ENCODE data around the gene CPA2. TPM values are rescaled to one million over a fixed set of nuclear protein-coding genes. Genes with fewer than 3 reads are reported as not detected.

The CPA2 gene
- total and polyA plus RNA-seq, 2 experiments from 2014 or later: not detected

- H2AFZ ChIP-seq: no peak overlapping the region
- Mint-ChIP-seq H3K27me3 (ENCODE audit: insufficient read depth, low read depth, poor library complexity) (peaks cover 13% of the 10 kb centered on the region), H3K4me1 (peaks cover 54% of the 10 kb centered on the region), H3K36me3 (ENCODE audit: low read depth) (no peaks in the 10 kb centered on the region), H3K9me3 (peaks cover 2% of the 10 kb centered on the region; the same call in 2 of the 3 replicates), H3K27ac (no peak overlapping the region; the same call in 1 of the 2 replicates), H3K4me3 (no peak overlapping the region)
- ATAC-seq (no peak), DNase-seq (ENCODE audit: low spot score) (no peak)
- peaks cover 15% of the 10 kb centered on the region; the same call in 1 of the 2 replicates for H3K9me2 ChIP-seq (ENCODE audit: insufficient read depth)
- H3K4me1 ChIP-seq (ENCODE audit: insufficient read depth): peaks cover 29% of the 10 kb centered on the region
- H4K20me1 ChIP-seq (replicated peaks; ENCODE audit: insufficient read depth): no peaks in the 10 kb centered on the region
- no peak overlapping the region for H3K4me3 ChIP-seq
- H3K4me2 ChIP-seq: no peak overlapping the region
- no peaks in the 10 kb centered on the region for H3K36me3 ChIP-seq (ENCODE audit: insufficient read depth)
- H3K79me2 ChIP-seq (replicated peaks; ENCODE audit: insufficient read depth): no peaks in the 10 kb centered on the region
- peaks cover 3% of the 10 kb centered on the region; the same call in 1 of the 2 replicates for H3F3A ChIP-seq (replicated peaks; ENCODE audit: low read depth)
- no peak for TF ChIP-seq JUNB (IDR thresholded peaks at IDR 0.05; ENCODE audit: unreplicated experiment)
- TF ChIP-seq ZNF114 (CRISPR knock-in tag; IDR thresholded peaks at IDR 0.05): no peak
- TF ChIP-seq, protein P1, sequence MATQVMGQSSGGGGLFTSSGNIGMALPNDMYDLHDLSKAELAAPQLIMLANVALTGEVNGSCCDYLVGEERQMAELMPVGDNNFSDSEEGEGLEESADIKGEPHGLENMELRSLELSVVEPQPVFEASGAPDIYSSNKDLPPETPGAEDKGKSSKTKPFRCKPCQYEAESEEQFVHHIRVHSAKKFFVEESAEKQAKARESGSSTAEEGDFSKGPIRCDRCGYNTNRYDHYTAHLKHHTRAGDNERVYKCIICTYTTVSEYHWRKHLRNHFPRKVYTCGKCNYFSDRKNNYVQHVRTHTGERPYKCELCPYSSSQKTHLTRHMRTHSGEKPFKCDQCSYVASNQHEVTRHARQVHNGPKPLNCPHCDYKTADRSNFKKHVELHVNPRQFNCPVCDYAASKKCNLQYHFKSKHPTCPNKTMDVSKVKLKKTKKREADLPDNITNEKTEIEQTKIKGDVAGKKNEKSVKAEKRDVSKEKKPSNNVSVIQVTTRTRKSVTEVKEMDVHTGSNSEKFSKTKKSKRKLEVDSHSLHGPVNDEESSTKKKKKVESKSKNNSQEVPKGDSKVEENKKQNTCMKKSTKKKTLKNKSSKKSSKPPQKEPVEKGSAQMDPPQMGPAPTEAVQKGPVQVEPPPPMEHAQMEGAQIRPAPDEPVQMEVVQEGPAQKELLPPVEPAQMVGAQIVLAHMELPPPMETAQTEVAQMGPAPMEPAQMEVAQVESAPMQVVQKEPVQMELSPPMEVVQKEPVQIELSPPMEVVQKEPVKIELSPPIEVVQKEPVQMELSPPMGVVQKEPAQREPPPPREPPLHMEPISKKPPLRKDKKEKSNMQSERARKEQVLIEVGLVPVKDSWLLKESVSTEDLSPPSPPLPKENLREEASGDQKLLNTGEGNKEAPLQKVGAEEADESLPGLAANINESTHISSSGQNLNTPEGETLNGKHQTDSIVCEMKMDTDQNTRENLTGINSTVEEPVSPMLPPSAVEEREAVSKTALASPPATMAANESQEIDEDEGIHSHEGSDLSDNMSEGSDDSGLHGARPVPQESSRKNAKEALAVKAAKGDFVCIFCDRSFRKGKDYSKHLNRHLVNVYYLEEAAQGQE (IDR thresholded peaks at IDR 0.05; ENCODE audit: unreplicated experiment): no peak
- no peak for TF ChIP-seq POLR2AphosphoS5 (IDR thresholded peaks at IDR 0.05; ENCODE audit: low read depth)
- no peak for TF ChIP-seq CREB1 (CRISPR knock-in tag; IDR thresholded peaks at IDR 0.05; ENCODE audit: low read depth)
- TF ChIP-seq EZH2 (IDR thresholded peaks at IDR 0.05; ENCODE audit: low read depth, unreplicated experiment): no peak
- TF ChIP-seq, protein P2, sequence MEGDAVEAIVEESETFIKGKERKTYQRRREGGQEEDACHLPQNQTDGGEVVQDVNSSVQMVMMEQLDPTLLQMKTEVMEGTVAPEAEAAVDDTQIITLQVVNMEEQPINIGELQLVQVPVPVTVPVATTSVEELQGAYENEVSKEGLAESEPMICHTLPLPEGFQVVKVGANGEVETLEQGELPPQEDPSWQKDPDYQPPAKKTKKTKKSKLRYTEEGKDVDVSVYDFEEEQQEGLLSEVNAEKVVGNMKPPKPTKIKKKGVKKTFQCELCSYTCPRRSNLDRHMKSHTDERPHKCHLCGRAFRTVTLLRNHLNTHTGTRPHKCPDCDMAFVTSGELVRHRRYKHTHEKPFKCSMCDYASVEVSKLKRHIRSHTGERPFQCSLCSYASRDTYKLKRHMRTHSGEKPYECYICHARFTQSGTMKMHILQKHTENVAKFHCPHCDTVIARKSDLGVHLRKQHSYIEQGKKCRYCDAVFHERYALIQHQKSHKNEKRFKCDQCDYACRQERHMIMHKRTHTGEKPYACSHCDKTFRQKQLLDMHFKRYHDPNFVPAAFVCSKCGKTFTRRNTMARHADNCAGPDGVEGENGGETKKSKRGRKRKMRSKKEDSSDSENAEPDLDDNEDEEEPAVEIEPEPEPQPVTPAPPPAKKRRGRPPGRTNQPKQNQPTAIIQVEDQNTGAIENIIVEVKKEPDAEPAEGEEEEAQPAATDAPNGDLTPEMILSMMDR (conservative IDR thresholded peaks at IDR 0.05; ENCODE audit: low read depth in 2 of 2): no peak
- no peaks in the 10 kb centered on the region for H3K27me3 ChIP-seq (ENCODE audit: insufficient read depth)
- no peak overlapping the region for H3K27ac ChIP-seq (ENCODE audit: low read depth)
Observed at GRCh38 chr7:130268463-130269317, 2.0 kb downstream of the CPA2 start.

DNA sequence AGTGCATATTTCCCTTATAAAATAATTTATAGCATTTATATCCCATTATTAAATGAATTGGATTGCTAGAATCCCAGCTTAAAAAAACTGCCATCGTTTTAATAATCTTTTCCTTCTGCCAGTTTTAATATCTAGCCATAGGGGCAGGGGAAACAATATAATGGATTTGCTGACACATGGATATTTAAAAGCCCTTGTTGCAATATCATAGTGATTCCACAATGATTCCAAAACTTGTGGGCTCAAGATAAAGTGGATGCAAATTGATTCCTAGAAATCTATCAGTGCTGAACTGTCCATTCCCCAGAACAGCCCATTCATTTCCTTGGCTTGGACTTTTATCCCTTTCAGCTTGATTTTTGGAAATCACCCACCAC, 2.6 kb downstream of the CPA2 start:
- Histone ChIP-seq H3K4me2 (no peak overlapping the region), H3K27me3 (ENCODE audit: insufficient read depth) (no peaks in the 10 kb centered on the region), H3F3A (replicated peaks; ENCODE audit: low read depth) (peaks cover 3% of the 10 kb centered on the region; the same call in 1 of the 2 replicates), H2AFZ (peak overlapping the region; percentile 38; the same call in 1 of the 2 replicates), H3K9me2 (ENCODE audit: insufficient read depth) (peaks cover 15% of the 10 kb centered on the region; the same call in 1 of the 2 replicates), H3K79me2 (replicated peaks; ENCODE audit: insufficient read depth) (no peaks in the 10 kb centered on the region), H4K20me1 (replicated peaks; ENCODE audit: insufficient read depth) (no peaks in the 10 kb centered on the region), H3K27ac (ENCODE audit: low read depth) (no peak overlapping the region), H3K36me3 (ENCODE audit: insufficient read depth) (no peaks in the 10 kb centered on the region), H3K4me1 (ENCODE audit: insufficient read depth) (peaks cover 32% of the 10 kb centered on the region), H3K4me3 (no peak overlapping the region)
- peaks cover 55% of the 10 kb centered on the region for H3K4me1 Mint-ChIP-seq
- H3K36me3 Mint-ChIP-seq (ENCODE audit: low read depth): no peaks in the 10 kb centered on the region
- ATAC-seq (no peak), DNase-seq (ENCODE audit: low spot score) (no peak)
- H3K4me3 Mint-ChIP-seq: no peak overlapping the region
- no peak overlapping the region for H3K27ac Mint-ChIP-seq
- TF ChIP-seq STAT1 (IDR thresholded peaks at IDR 0.05; ENCODE audit: unreplicated experiment): no peak
- TF ChIP-seq, protein P2 (conservative IDR thresholded peaks at IDR 0.05; ENCODE audit: low read depth in 2 of 2): no peak
- peaks cover 13% of the 10 kb centered on the region for H3K27me3 Mint-ChIP-seq (ENCODE audit: insufficient read depth, low read depth, poor library complexity)
- H3K9me3 Mint-ChIP-seq: peaks cover 2% of the 10 kb centered on the region; the same call in 2 of the 3 replicates
